ENCODE results near the gene POLN. TPM values are rescaled to one million over a fixed set of nuclear protein-coding genes. Genes with fewer than 3 reads are reported as not detected.

POLN gene
- total RNA-seq, 1 experiment from 2014 or later, result 3.5 TPM

GRCh38 chr4:2041239-2042130 lies 200.4 kb downstream of the POLN start (continued):
- TF ChIP-seq E2F1 (CRISPR knock-in tag; IDR thresholded peaks at IDR 0.05) (no peak), NR3C1 (CRISPR knock-in tag; conservative IDR thresholded peaks at IDR 0.05; ENCODE audit: low read depth) (no peak), ARID4B (CRISPR knock-in tag; IDR thresholded peaks at IDR 0.05; ENCODE audit: borderline replicate concordance) (no peak; the same call in 1 of the 2 replicates), ZNF425 (CRISPR knock-in tag; conservative IDR thresholded peaks at IDR 0.05) (no peak), CDX4 (CRISPR knock-in tag; IDR thresholded peaks at IDR 0.05; ENCODE audit: borderline replicate concordance) (no peak), KAT7 (CRISPR knock-in tag; IDR thresholded peaks at IDR 0.05; ENCODE audit: borderline replicate concordance) (no peak), ZNF423 (CRISPR knock-in tag; IDR thresholded peaks at IDR 0.05) (no peak), USF2 (CRISPR knock-in tag; IDR thresholded peaks at IDR 0.05) (no peak), MXD4 (CRISPR knock-in tag; IDR thresholded peaks at IDR 0.05; ENCODE audit: borderline replicate concordance) (no peak), TP53 (CRISPR knock-in tag; IDR thresholded peaks at IDR 0.05) (no peak)

GRCh38 chr4:2040391-2041238 lies 201.3 kb downstream of the POLN start:
- H3K4me1 Mint-ChIP-seq, result no peaks in the 10 kb centered on the region
- ATAC-seq (peak; percentile 32), DNase-seq (ENCODE audit: low spot score) (no peak)
- no peaks in the 10 kb centered on the region for H3K9me3 Mint-ChIP-seq
- H3K4me3 Mint-ChIP-seq, result peak overlapping the region; percentile 66
- no peaks in the 10 kb centered on the region for H3K36me3 Mint-ChIP-seq
- TF ChIP-seq JUN (CRISPR knock-in tag; IDR thresholded peaks at IDR 0.05) (no peak), SOX15 (CRISPR knock-in tag; IDR thresholded peaks at IDR 0.05) (no peak), ZNF121 (CRISPR knock-in tag; IDR thresholded peaks at IDR 0.05) (no peak), USF1 (CRISPR knock-in tag; IDR thresholded peaks at IDR 0.05) (0 out of 2 replicates have a peak, but pooled peaks have one; percentile 13), ZMAT4 (CRISPR knock-in tag; IDR thresholded peaks at IDR 0.05) (no peak)
- ChIA-PET CTCF (interaction anchor here (0.5 to 1.6 kb wide), 8 partner anchors 9 to 272 kb away, joined by 3 to 7 read pairs (median 4); partner anchors contain the start of gene NELFA), POLR2A (no interaction called here)
- H3K27me3 Mint-ChIP-seq (ENCODE audit: low read depth), result peaks cover 73% of the 10 kb centered on the region
- H3K27ac Mint-ChIP-seq, result no peak overlapping the region

All from WTC11 (cell line).